Heart right ventricle (tissue), 16 donors: ENCODE results near the gene TM9SF3. TPM values are rescaled to one million over a fixed set of nuclear protein-coding genes. Genes with fewer than 3 reads are reported as not detected.

ENCODE experiments used
- ATAC-seq, 8 donors: fragments of 200-7000 bp; cut with Tn5 transposase; one replicate each; pipeline ENCODE4 v1.9.1; 2020; ENCODE audit warnings: mild to moderate bottlenecking in 8 of 8, moderate library complexity in 8 of 8, moderate number of reproducible peaks in 1 of 8
- DNase-seq, 2 donors: peaks; one replicate each; pipeline ENCODE4 v3.0.0-alpha.2; 2020
- H3K27ac ChIP-seq, 10 donors: fragments of 200-600 bp; sonication (generic) in 2 of 10; one replicate each; pipeline versions ENCODE4 v1.5.0 to v1.8.0; 2020 to 2022; ENCODE audit warnings: mild to moderate bottlenecking in 3 of 10
- H3K27me3 ChIP-seq, 7 donors: fragments of 200-600 bp; one replicate each; pipeline ENCODE4 v1.8.0; 2021 to 2022; ENCODE audit warnings: mild to moderate bottlenecking in 2 of 7
- H3K36me3 ChIP-seq, 9 donors: fragments of 200-600 bp; sonication (generic) in 1 of 9; one replicate each; pipeline versions ENCODE4 v1.5.0 to v1.8.0; 2020 to 2022; ENCODE audit warnings: mild to moderate bottlenecking in 2 of 9
- H3K4me1 ChIP-seq, 9 donors: fragments of 200-600 bp; sonication (generic) in 1 of 9; one replicate each; pipeline versions ENCODE4 v1.5.0 to v1.8.0; 2020 to 2022; ENCODE audit warnings: mild to moderate bottlenecking in 4 of 9
- H3K4me3 ChIP-seq, 10 donors: fragments of 200-600 bp; sonication (generic) in 2 of 10; one replicate each; pipeline versions ENCODE4 v1.5.0 to v1.8.0; 2020 to 2022; ENCODE audit warnings: mild to moderate bottlenecking in 7 of 10, moderate library complexity in 2 of 10
- H3K9me3 ChIP-seq, 11 donors: fragments of 200-600 bp in 10 of 11; sonication (generic) in 2 of 11; one replicate each; pipeline versions ENCODE4 v1.5.0 to v1.8.0; 2013 to 2022; ENCODE audit warnings: mild to moderate bottlenecking in 2 of 11, control low read depth in 1 of 11, moderate library complexity in 1 of 11
- CTCF ChIP-seq, 9 donors: fragments of 200-600 bp; sonication (generic) in 2 of 9; IDR thresholded peaks; one replicate each; pipeline versions ENCODE4 v1.5.0 to v1.8.0; 2021 to 2022; ENCODE audit warnings: antibody characterized with exemption in 9 of 9, mild to moderate bottlenecking in 5 of 9, moderate library complexity in 1 of 9
- WGBS, 2 donors: extraction: QIAGEN DNeasy Blood & Tissue Kit; methylation state at CpG; one replicate each; pipeline ENCODE4 v1.1.7; 2013; ENCODE audit warnings: inconsistent platforms in 1 of 2; 5-methylcytosine and 5-hydroxymethylcytosine counted together
- intact Hi-C, 10 donors: fragments of 100-400 bp; cut with DNase I; formaldehyde crosslinking; loops; one replicate each; pipeline versions ENCODE4 v1.11.1 to v1.14.2; 2022
- polyA plus RNA-seq, 2 donors: library from polyadenylated mRNA; stranded (reverse); fragments of 200-250 nt; gene quantifications; one replicate each; pipeline ENCODE4 v1.2.3, GENCODE V29; 2013
- total RNA-seq, 10 donors: library from RNA; stranded (reverse); fragmentation: NEBNext Ultra II Directional in 3 of 10; extraction: Animal tissue kit (Norgen Biotek cat#: 25700) in 3 of 10; gene quantifications; one replicate each; pipeline versions ENCODE4 v1.2.1 to v1.2.4, GENCODE V29; 2021 to 2023
- donor health status: Arrhythmogenic right ventricular cardiomyopathy.
- donor health status: ischemic (EF 13 %, LVEDD 7.1; RV severe dilation, severe dysfunction).
- donor health status: healthy with polysubstance abuse.
- donor health status: DM: no; HTN: yes; CAD: no.
- donor health status: DM: no; HTN: no; CAD: no.
- donor health status: ischemic (EF 25% LVEDD 6.9; RV normal size, moderate dysfunction).
- donor health status: ischemic (EF 25% LVEDD 5.7; RV mildly dilated, moderate dysfunction).
- donor health status: healthy.
- donor health status: DM: yes; HTN: yes; CAD: no.
- donor health status: Ischemic cardiomyopathy.
- donor health status: ischemic (EF 35%, LVEDD 5.7; RV mildly dilated, moderate dysfunction).
- donor health status: nonischemic (EF 11% LVEDD 7.7; RV severe dilation, severe dysfunction).
- donor health status: DM: yes; HTN: yes; CAD: no.
- donor health status: PGD.
- donor health status: ischemic (EF 29% LVEDD 5.4; RV normal size, mild dysfunction).
- donor health status: nonischemic (EF 23%, LVEDD 6.1; RV moderate dilation, normal function).

The TM9SF3 gene
- total and polyA plus RNA-seq, 12 donors = 17.5 to 83.9 (median 60.8) TPM

- Histone ChIP-seq H3K27ac (no peak overlapping the region), H3K27me3 (no peaks in the 10 kb centered on the region), H3K36me3 (peaks cover 0 to 36% (median 0%) of the 10 kb centered on the region in 9 donors), H3K4me3 (no peak overlapping the region), H3K9me3 (no peaks in the 10 kb centered on the region), H3K4me1 (peaks cover 0 to 50% (median 45%) of the 10 kb centered on the region in 9 donors)
- intact Hi-C loops = no loop called here
- ATAC-seq (no peak), DNase-seq (no peak)
- TF ChIP-seq CTCF (IDR thresholded peaks at IDR 0.05) = no peak
- WGBS, 2 donors = 89 to 90% methylated on average over 6 of the region's 6 CpGs
Measured at GRCh38 chr10:96570511-96570910, 16.3 kb downstream of the TM9SF3 start.

- peaks cover 0 to 52% (median 38%) of the 10 kb centered on the region in 9 donors for H3K4me1 ChIP-seq
Measured at GRCh38 chr10:96568402-96568801, 18.4 kb downstream of the TM9SF3 start.

GRCh38 chr10:96565774-96566173, 21.0 kb downstream of the TM9SF3 start:
- TF ChIP-seq CTCF (IDR thresholded peaks at IDR 0.05) = no peak
- Histone ChIP-seq H3K27me3 (no peaks in the 10 kb centered on the region), H3K9me3 (no peaks in the 10 kb centered on the region), H3K4me1 (peaks cover 0 to 43% (median 15%) of the 10 kb centered on the region in 9 donors), H3K36me3 (peaks cover 0 to 73% (median 0%) of the 10 kb centered on the region in 9 donors), H3K27ac (no peak overlapping the region), H3K4me3 (no peak overlapping the region)
- ATAC-seq (no peak), DNase-seq (no peak)
- WGBS, 2 donors = 45 to 66% methylated on average over 1 of the region's 1 CpG
- intact Hi-C loops = no loop called here

More at GRCh38 chr10:96568402-96568801, 18.4 kb downstream of the TM9SF3 start:
- Histone ChIP-seq H3K36me3 (peaks cover 0 to 47% (median 0%) of the 10 kb centered on the region in 9 donors), H3K4me3 (no peak overlapping the region), H3K27ac (no peak overlapping the region), H3K27me3 (no peaks in the 10 kb centered on the region), H3K9me3 (no peaks in the 10 kb centered on the region)
- ATAC-seq = no peak
- intact Hi-C loops = no loop called here
- no peak for DNase-seq
- 93 to 97% methylated on average over 1 of the region's 1 CpG for whole genome bisulfite sequencing, 2 donors
- TF ChIP-seq CTCF (IDR thresholded peaks at IDR 0.05) = no peak

GRCh38 chr10:96560966-96561887, 25.6 kb downstream of the TM9SF3 start:
- Histone ChIP-seq H3K27ac (no peak overlapping the region), H3K4me1 (peaks cover 0 to 18% (median 0%) of the 10 kb centered on the region in 9 donors), H3K9me3 (no peaks in the 10 kb centered on the region), H3K27me3 (no peaks in the 10 kb centered on the region), H3K36me3 (peaks cover 0 to 92% (median 26%) of the 10 kb centered on the region in 9 donors), H3K4me3 (no peak overlapping the region)
- TF ChIP-seq CTCF (IDR thresholded peaks at IDR 0.05) = no peak
- DNase-seq = no peak
- ATAC-seq = no peak
- intact Hi-C loops = no loop called here
- WGBS, 2 donors = 93 to 95% methylated on average over 3 of the region's 3 CpGs
